Measurements from ENCODE around the gene CKLF. TPM values are rescaled to one million over a fixed set of nuclear protein-coding genes. Genes with fewer than 3 reads are reported as not detected.

Gene CKLF
- total RNA-seq, 4 donors from 2014 or later: 30.5 to 94.3 (median 42.2) TPM

DNA sequence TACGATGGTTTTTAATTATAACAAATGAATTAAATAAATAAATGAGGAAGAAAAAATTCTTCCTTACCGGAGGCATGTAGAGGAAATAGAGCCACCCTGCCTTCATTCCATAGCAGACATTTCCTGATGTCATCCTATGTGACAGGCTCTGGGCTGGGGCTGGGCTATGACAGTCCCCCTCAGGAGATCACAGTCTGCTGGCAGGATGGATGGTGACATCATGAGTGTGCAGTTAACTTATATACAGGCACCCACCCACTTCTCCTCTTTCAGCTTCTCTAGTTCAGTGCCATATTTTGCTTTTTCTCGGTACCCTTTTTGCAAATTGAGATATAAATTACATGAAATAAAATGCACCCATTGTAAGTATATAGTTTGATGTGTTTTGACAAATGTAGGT lies 45.7 kb downstream of the CKLF start:
- TF ChIP-seq, protein P1, sequence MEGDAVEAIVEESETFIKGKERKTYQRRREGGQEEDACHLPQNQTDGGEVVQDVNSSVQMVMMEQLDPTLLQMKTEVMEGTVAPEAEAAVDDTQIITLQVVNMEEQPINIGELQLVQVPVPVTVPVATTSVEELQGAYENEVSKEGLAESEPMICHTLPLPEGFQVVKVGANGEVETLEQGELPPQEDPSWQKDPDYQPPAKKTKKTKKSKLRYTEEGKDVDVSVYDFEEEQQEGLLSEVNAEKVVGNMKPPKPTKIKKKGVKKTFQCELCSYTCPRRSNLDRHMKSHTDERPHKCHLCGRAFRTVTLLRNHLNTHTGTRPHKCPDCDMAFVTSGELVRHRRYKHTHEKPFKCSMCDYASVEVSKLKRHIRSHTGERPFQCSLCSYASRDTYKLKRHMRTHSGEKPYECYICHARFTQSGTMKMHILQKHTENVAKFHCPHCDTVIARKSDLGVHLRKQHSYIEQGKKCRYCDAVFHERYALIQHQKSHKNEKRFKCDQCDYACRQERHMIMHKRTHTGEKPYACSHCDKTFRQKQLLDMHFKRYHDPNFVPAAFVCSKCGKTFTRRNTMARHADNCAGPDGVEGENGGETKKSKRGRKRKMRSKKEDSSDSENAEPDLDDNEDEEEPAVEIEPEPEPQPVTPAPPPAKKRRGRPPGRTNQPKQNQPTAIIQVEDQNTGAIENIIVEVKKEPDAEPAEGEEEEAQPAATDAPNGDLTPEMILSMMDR (IDR thresholded peaks at IDR 0.05; ENCODE audit: low read depth): no peak

DNA sequence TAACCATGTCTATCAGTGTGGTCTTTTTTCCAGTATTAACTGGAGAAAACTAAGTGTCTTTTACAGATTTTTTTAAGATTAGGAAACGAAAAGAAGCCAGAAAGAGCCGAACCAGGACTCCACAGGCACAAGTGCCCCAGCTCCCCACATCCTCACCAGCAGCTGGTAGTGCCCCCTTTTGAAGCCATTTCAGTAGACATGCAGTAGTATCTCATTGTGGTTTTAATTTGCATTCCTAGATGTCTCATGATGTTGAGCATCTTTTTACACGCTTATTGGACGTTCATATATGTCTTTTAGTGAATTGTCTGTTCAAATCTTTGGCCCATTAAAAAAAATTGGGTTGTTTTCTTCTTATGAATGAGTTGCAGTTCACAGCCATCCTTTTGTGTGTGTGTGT lies 47.4 kb downstream of the CKLF start:
- TF ChIP-seq, protein P1 (IDR thresholded peaks at IDR 0.05; ENCODE audit: low read depth): no peak

DNA sequence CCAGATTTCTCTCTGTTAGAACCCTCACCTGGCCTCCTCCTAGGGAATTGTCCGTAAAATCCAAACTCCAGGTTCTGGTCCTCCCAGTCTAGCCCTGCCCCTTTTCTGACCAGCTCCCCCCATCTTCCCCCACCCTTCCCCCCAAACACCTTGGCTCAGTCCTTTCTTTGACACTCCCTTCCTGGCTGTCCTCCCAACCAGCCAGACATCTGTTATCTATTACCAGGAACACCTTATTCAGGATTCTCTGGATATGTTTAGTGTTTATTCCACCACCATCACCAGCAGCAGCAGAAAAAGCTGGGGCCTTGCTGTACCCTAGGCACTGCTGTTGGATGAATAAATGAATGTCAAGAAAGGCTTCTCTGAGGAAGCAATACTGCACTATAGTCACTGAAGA lies 48.1 kb downstream of the CKLF start:
- TF ChIP-seq, protein P1 (IDR thresholded peaks at IDR 0.05; ENCODE audit: low read depth): no peak

DNA sequence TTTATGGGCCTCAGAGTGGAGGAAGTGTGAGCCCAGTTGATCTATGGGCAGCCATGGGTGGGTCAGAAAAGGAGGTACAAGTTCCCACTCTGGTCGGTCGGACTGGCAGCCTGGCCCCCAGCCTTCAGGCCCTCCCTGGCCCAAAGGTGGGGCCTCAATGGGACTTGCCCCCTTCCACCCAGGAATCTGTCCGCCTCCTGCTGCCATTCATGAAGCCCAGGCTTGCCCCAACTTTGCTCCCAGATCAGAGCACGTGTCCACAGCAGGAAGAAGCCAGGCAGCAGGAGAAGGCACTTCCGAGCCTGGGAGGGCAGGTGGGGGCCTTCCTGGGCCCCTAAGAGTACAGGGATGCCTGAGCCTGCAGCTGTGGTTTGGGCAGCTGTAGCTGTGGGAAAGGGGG lies 49.1 kb downstream of the CKLF start:
- TF ChIP-seq, protein P1 (IDR thresholded peaks at IDR 0.05; ENCODE audit: low read depth): no peak

DNA sequence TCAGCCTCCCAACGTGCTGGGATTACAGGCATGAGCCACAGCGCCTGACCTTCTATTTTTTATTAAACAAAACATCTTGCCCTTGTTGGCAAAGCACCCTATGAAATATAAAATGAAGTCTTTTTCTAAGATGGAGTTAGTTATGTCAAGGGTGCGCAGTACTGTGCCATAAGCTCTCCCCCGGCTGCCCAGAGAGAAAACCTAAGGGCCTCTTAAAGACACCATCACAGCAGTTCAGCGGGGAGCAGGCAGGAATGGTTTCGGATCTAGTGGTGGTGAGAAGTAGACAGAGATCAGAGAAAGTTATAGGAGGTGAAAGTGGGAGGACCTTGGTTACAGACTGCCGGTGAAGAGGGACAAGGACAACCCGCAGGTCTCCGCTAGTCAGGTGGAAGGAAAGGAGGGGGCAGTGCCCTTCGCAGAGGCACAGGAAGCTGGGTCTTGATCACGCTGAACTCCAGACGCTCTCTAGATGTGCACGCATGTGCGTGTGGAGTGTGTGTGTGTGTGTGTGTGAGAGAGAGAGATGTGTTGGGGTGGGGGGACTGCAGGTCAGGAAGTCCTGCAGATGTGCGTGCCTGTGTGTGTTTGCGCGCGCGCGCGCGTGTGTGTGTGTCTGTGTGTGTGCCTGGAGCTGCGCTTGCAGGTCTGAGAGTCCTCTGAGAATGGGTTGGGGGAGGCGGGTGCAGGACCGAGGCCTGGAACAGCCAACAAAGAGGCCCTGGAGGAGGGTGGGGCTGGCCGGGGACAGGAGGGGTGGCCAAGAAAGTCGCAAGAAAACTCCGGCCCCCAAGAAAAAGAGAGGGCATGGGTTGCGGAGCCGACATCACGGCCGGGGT lies 51.4 kb downstream of the CKLF start:
- TF ChIP-seq, protein P1 (IDR thresholded peaks at IDR 0.05; ENCODE audit: low read depth): no peak

DNA sequence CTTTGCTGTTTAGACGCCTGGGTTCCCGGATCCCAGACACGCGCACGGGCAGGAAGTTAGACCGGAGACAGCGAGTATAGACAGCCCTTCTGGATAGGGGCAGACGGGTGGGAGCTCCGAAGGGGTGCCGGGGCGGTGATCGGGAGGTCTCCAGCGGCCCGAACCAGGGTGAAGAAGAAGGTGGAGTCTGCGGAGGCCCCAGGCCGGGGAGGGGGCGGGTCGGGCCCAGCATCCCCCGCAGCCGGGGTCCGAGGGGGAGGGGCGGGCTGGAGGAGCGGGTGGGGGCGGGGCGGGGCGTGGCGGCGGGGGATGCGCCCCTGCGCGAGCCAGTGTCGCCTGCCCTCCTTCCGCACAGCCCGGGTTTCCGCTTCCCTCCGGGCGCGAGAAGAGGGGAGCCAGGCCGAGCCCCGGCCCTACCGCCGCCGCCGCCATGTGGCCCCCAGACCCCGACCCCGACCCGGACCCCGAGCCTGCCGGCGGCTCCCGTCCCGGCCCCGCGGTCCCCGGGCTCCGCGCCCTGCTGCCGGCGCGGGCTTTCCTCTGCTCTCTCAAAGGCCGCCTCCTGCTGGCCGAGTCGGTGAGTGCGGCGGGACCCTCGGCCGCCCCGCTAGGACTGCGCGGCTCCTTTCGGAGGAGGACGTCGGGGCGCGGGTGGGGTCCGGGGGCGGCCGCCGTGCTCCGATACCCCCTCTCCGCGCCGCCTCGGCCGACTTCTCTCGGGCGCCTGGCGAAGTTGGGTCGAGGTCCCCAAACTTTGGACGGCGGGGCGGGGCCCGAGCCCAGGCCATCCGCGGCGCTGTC lies 52.2 kb downstream of the CKLF start, which contains the start of gene CMTM3:
Gene CMTM3, plus strand, starts transcription at position 329 of the 801 bp plus-strand sequence. Its CDS starts 102 bp downstream, at position 431.
- TF ChIP-seq, protein P1 (IDR thresholded peaks at IDR 0.05; ENCODE audit: low read depth): no peak

Measured in subcutaneous adipose tissue (tissue), 4 donors.